HG03108 (cell line): ENCODE data around the gene ANO7.

ENCODE experiments used
- ATAC-seq: cut with Tn5 transposase; IDR thresholded peaks from one replicate; pipeline ENCODE4 v1.9.1; 2021; ENCODE audit warnings: moderate library complexity; ENCODE audit not compliant: unreplicated experiment

Gene ANO7

DNA sequence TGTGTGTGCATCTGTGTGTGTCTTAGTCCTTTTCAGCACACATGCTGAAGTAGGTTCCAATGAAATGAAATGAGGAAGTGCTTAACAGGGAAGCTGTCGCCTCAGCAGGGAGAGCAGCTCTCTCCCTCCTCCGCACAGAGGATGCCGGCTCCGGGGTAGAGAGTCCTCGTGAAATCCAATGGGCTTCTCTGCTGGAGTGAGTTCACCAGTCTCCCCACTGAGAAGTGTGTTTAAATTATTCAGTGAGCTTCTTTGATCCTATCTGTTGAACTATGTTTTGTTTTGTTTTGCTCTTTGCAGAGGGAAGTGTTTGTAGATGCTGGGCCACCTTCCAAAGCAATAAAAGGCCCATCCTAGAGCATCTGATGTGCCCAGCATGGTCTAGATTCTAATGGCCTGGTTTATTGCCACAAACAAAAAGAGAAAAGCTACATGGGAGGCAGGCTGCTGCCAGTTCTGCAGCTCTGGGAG lies 31.5 kb upstream of the ANO7 start:
- no peak for ATAC-seq

GRCh38 chr2:241157841-241158545 lies 30.5 kb upstream of the ANO7 start:
- no peak for ATAC-seq

DNA sequence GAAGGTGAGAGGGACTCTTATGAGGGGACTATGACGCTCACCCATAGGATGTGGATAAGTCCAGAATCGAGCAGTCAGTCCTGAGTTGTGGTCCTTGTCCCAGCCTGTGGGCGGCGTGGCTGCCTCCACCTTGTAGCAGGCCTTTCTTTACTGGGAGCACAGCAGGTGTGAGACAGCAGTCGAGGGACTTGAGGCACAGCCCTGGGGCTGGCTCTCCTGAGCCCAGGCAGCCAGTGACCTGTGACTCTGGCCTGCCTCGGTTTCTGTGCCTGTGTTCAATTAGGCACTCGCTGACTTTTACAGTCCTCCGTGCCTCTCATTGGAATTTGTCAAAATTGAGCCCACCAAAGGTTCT lies 30.0 kb upstream of the ANO7 start:
- no peak for ATAC-seq

- no peak for ATAC-seq
Observed at GRCh38 chr2:241159116-241159515, 29.4 kb upstream of the ANO7 start.

GRCh38 chr2:241160318-241160717 lies 28.2 kb upstream of the ANO7 start:
- ATAC-seq = no peak

- no peak for ATAC-seq
Observed at GRCh38 chr2:241161646-241162281, 26.7 kb upstream of the ANO7 start.

DNA sequence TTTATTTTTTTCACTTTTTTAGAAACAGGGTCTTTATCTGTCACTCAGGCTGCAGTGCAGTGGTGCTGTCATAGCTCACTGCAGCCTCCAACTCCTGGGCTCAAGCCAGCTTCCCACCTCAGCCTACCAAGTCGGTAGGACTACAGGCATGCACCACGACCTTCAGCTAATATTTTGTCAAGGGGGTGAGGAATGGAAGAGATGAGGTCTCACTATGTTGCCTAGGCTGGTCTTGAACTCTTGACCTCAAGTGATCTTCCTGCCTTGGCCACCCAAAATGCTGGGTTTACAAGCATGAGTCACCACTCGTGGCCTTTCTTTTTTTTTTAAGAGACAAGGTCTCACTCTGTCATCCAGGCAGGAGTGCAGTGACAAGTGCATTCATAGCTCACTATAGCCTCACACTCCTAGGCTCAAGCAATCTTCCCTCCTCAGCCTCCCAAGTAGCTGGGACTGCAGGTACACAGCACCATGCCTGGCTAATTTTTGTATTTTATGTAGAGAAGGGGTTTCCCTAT lies 24.8 kb upstream of the ANO7 start:
- no peak for ATAC-seq

GRCh38 chr2:241168366-241168765 lies 20.1 kb upstream of the ANO7 start:
- ATAC-seq = no peak

- no peak for ATAC-seq
Observed at GRCh38 chr2:241173557-241173956, 14.9 kb upstream of the ANO7 start.

- ATAC-seq = no peak
Observed at GRCh38 chr2:241177526-241178334, 10.7 kb upstream of the ANO7 start.

DNA sequence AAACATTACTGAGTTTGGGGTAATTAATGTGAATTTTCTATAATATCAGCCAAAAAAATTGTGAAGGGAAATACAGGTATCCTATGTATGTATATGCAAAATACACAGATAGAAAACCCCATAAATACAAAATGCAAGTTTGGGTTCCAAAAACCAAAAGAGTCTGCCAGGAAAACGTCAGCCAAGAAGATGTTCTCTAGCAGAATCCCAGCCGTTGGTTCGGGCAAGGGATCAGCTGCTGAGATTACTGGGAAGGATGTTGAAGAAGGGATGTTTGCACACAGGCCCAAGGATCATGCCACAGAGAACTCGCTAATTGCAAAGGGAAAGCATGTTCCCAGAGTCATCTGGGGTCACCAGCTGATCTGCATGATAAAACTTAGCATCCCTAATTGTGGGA lies 9.5 kb upstream of the ANO7 start:
- no peak for ATAC-seq

DNA sequence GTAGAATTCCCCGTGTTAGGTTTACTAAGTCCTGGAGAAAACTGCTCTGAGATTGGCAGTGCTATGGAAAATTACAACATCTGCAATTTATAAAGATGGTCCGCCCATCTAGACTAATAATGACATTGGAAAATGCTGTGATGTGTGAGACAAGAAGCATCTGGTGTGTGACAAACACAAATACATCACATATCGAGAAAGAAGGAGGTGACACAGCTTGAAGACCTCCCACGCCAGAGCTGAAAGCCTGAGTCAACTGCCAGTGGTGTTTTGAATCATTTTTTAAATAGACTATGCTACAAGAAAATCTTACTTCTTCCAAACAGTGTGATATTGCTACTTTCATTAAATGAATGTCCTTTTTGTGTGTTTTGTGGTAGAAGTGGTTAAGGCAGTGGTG lies 8.6 kb upstream of the ANO7 start:
- ATAC-seq = no peak

DNA sequence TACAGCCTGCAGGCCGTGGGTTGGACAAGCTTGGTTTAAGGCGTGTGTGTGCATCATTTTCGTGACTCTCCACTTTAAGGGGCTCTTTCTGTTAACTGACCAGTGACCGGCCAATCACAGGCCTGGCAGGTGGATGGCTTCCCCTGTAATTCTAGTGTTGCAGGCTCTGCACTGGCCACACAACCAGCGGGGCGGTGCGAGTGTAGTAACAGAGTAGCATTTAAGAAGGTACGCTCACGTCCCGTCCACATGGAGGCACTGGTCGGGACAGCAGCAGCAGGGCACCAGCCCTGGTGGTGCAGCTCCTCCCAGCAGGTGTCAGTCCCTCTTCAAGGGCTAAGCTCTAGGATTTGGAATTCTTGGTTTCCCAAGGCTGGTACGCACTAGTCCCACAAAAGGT lies 8.0 kb upstream of the ANO7 start:
- no peak for ATAC-seq

- ATAC-seq = no peak
Observed at GRCh38 chr2:241182126-241182525, 6.4 kb upstream of the ANO7 start.

- no peak for ATAC-seq
Observed at GRCh38 chr2:241182531-241183133, 5.8 kb upstream of the ANO7 start.

DNA sequence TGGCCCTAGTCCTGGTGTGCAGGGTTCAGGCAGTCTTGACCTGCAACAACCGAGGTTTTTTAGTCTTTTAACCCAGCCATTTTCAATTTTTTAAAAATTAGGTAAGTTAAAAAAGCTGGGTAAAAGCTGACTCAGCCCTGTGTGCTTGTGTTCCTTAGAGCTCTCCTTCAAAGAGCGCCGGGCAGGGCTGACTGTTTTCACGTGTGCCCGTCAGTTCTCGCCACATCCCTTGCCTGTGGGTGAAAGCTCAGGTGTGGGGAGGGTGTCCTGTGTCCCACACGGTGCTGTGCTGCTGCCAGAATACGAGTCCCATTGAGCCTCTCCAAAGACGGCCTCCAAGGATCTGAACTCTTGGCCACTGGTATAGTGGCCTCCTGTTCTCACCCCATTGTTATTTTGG lies 5.3 kb upstream of the ANO7 start:
- ATAC-seq = no peak

DNA sequence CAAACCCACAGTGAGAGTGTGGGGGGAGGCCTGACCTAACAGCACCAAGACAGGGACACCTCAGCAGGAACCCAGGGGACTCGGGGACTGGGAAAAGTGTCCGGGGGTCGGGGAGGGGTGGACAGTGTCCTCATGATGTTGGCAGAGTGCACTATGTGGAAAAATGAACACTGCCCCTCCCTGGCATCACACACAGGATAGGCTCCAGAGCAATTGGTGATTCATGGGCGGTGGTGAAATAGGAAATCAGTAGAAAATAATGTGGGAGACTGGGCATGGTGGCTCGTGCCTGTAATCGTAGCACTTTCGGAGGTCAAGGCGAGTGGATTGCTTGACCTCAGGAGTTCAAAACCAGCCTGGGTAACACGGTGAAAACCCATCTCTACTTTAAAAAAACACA lies 3.6 kb upstream of the ANO7 start:
- ATAC-seq = no peak

DNA sequence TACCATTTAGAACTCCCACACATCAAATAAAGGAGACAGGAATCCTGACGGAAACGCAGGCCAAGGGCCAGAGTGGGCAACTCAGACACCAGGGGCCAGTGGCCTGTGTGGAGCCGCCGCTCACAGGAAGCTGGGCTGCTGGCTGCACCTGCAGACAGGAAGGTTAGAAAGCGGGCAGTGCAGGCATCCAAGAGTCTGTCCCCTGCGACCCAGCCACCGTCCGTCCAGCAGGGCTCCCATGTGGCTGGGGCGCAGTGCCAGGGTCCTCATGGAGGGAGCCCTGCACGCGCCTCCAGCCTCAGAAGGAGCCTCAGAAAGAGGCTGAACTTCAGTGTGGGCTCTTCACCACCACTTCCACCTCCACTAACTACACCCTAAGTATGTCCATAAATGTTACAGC lies 2.5 kb upstream of the ANO7 start:
- no peak for ATAC-seq

DNA sequence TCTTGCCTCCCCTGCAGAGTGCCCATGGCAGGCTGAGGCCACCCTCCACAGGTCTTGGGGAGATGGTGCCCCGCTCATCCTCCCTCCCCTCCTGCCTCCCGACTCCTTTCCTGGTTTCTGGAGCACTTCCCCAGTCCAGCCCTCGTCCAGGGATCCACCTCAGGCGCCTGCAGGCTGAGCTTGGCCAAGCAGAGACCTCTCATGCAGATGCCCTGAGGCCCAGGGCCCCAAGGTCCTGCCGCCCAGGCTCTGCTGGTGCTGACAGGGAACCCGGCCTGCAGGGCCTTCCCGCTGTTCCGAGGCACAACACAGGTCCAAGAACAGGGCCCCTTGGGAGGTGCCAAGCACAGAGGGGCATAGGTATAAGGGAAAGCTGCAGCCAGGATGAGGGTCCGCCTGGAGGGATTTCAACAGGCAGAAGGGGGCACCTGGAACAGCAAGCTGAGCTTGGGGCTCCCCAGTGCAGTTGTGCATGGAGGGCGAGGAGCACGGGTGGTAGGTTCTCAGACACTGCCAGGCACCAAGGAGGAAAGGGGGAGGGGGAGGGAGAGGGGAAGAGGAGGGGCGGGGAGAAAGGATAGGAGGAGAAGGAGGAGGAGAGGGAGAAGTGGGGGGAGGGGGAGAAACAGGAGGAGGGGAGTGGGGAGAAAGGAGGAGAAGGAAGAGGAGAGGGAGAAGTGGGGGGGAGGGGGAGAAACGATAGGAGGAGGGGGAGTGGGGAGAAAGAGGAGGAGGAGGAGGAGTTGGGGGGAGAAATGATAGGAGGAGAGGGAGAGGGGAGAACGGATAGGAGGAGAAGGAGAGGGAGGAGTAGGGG lies 1.2 kb upstream of the ANO7 start:
- no peak for ATAC-seq

GRCh38 chr2:241187918-241188234 lies 601 bp upstream of the ANO7 start:
- ATAC-seq = no peak
